ENCODE data around the gene HIRA. TPM values are rescaled to one million over a fixed set of nuclear protein-coding genes. Genes with fewer than 3 reads are reported as not detected.

Gene HIRA
- total RNA-seq, 1 experiment from 2014 or later = 51.0 TPM

GRCh38 chr22:19287889-19288288 lies 143.6 kb downstream of the HIRA start (continued):
- TF ChIP-seq AFF4 (CRISPR knock-in tag; IDR thresholded peaks at IDR 0.05; ENCODE audit: borderline replicate concordance) (no peak), OVOL2 (CRISPR knock-in tag; IDR thresholded peaks at IDR 0.05; ENCODE audit: borderline replicate concordance) (no peak)

- POLR2A ChIA-PET = no interaction called here
- CTCF ChIA-PET = interaction anchor here (0.8 to 3.4 kb wide), 7 partner anchors 11 to 343 kb away, joined by 3 to 26 read pairs (median 3); partner anchors contain the start of genes ESS2 and SLC25A1
Measured at GRCh38 chr22:19287076-19287707, 144.3 kb downstream of the HIRA start.

More at GRCh38 chr22:19287076-19287707, 144.3 kb downstream of the HIRA start:
- peaks cover 18% of the 10 kb centered on the region for H3K27me3 Mint-ChIP-seq (ENCODE audit: low read depth)
- ATAC-seq (peak; percentile 24), DNase-seq (ENCODE audit: low spot score) (no peak)
- TF ChIP-seq ZNF281 (CRISPR knock-in tag; IDR thresholded peaks at IDR 0.05) (no peak), ELF4 (CRISPR knock-in tag; IDR thresholded peaks at IDR 0.05; ENCODE audit: low read depth) (no peak), GTF2I (CRISPR knock-in tag; conservative IDR thresholded peaks at IDR 0.05) (no peak), OVOL2 (CRISPR knock-in tag; IDR thresholded peaks at IDR 0.05; ENCODE audit: borderline replicate concordance) (no peak), ZNF121 (CRISPR knock-in tag; IDR thresholded peaks at IDR 0.05) (no peak), CBFB (CRISPR knock-in tag; IDR thresholded peaks at IDR 0.05; ENCODE audit: low read depth) (no peak), ZNF532 (CRISPR knock-in tag; IDR thresholded peaks at IDR 0.05; ENCODE audit: borderline replicate concordance) (no peak), ZBTB43 (CRISPR knock-in tag; IDR thresholded peaks at IDR 0.05) (no peak), SOX15 (CRISPR knock-in tag; IDR thresholded peaks at IDR 0.05) (no peak), SP1 (CRISPR knock-in tag; conservative IDR thresholded peaks at IDR 0.05) (no peak)
- TF ChIP-seq, protein P1, sequence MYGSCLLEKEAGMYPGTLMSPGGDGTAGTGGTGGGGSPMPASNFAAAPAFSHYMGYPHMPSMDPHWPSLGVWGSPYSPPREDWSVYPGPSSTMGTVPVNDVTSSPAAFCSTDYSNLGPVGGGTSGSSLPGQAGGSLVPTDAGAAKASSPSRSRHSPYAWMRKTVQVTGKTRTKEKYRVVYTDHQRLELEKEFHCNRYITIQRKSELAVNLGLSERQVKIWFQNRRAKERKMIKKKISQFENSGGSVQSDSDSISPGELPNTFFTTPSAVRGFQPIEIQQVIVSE (CRISPR knock-in tag; IDR thresholded peaks at IDR 0.05; ENCODE audit: borderline replicate concordance) = no peak
- TF ChIP-seq, protein P2, sequence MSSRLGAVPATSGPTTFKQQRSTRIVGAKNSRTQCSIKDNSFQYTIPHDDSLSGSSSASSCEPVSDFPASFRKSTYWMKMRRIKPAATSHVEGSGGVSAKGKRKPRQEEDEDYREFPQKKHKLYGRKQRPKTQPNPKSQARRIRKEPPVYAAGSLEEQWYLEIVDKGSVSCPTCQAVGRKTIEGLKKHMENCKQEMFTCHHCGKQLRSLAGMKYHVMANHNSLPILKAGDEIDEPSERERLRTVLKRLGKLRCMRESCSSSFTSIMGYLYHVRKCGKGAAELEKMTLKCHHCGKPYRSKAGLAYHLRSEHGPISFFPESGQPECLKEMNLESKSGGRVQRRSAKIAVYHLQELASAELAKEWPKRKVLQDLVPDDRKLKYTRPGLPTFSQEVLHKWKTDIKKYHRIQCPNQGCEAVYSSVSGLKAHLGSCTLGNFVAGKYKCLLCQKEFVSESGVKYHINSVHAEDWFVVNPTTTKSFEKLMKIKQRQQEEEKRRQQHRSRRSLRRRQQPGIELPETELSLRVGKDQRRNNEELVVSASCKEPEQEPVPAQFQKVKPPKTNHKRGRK (CRISPR knock-in tag; IDR thresholded peaks at IDR 0.05; ENCODE audit: borderline replicate concordance) = no peak
- H3K27ac Mint-ChIP-seq = peak overlapping the region; percentile 61
- H3K4me3 Mint-ChIP-seq = no peak overlapping the region; the same call in 1 of the 2 replicates
- H3K4me1 Mint-ChIP-seq = peaks cover 37% of the 10 kb centered on the region
- 0 out of 2 replicates have a peak, but pooled peaks cover 2% of the 10 kb centered on the region for H3K36me3 Mint-ChIP-seq
- H3K9me3 Mint-ChIP-seq = no peaks in the 10 kb centered on the region
